ENCODE measurements around the gene CHCHD6.

CHCHD6 gene

GRCh38 chr3:126703512-126704493 is at the start of gene CHCHD6:
Gene CHCHD6 (plus strand): TSS chr3:126704240. CDS start chr3:126704313, 73 bp downstream.
- peak; percentile 87 for DNase-seq (ENCODE audit: low read depth)

- peak; percentile 64 for DNase-seq (ENCODE audit: low read depth)
Measured at GRCh38 chr3:126654571-126655383, 49.3 kb upstream of the CHCHD6 start, which contains the start of gene TXNRD3. Gene TXNRD3 (minus strand): TSS chr3:126655124.

- no peak for DNase-seq (ENCODE audit: low read depth)
Measured at GRCh38 chr3:126655887-126656286, 48.2 kb upstream of the CHCHD6 start.

- no peak for DNase-seq (ENCODE audit: low read depth)
Measured at GRCh38 chr3:126656371-126657134, 47.5 kb upstream of the CHCHD6 start.

- DNase-seq (ENCODE audit: low read depth): no peak
Measured at GRCh38 chr3:126657901-126658300, 46.1 kb upstream of the CHCHD6 start.

GRCh38 chr3:126658584-126658983 is 45.5 kb upstream of the CHCHD6 start:
- DNase-seq (ENCODE audit: low read depth): no peak

- no peak for DNase-seq (ENCODE audit: low read depth)
Measured at GRCh38 chr3:126659915-126660886, 43.8 kb upstream of the CHCHD6 start.

GRCh38 chr3:126661532-126662364 is 42.3 kb upstream of the CHCHD6 start:
- no peak for DNase-seq (ENCODE audit: low read depth)

- DNase-seq (ENCODE audit: low read depth): no peak
Measured at GRCh38 chr3:126663257-126663656, 40.8 kb upstream of the CHCHD6 start.

GRCh38 chr3:126663750-126664149 is 40.3 kb upstream of the CHCHD6 start:
- DNase-seq (ENCODE audit: low read depth): no peak

- DNase-seq (ENCODE audit: low read depth): no peak
Measured at GRCh38 chr3:126664591-126665214, 39.3 kb upstream of the CHCHD6 start.

- no peak for DNase-seq (ENCODE audit: low read depth)
Measured at GRCh38 chr3:126665221-126665936, 38.7 kb upstream of the CHCHD6 start.

- no peak for DNase-seq (ENCODE audit: low read depth)
Measured at GRCh38 chr3:126665959-126666657, 37.9 kb upstream of the CHCHD6 start.

GRCh38 chr3:126666658-126667528 is 37.1 kb upstream of the CHCHD6 start:
- no peak for DNase-seq (ENCODE audit: low read depth)

GRCh38 chr3:126667631-126668449 is 36.2 kb upstream of the CHCHD6 start:
- no peak for DNase-seq (ENCODE audit: low read depth)

Measured in stimulated activated CD8-positive, alpha-beta memory T cell treated with anti-CD3 and anti-CD28 coated beads, Interleukin-7, amount 100 ng/mL, for 24 hours (primary cell).